Mesangial cell (primary cell): ENCODE measurements around the gene HSPB9. TPM values are rescaled to one million over a fixed set of nuclear protein-coding genes. Genes with fewer than 3 reads are reported as not detected.

Experiments used
- total RNA-seq: library from RNA; depleted of rRNA; stranded (reverse); fragments of >200 nt; gene quantifications from 2 replicates; pipeline ENCODE4 v1.2.3, GENCODE V29; 2015

The HSPB9 gene
- total RNA-seq = not detected in 2 replicates

GRCh38 chr17:42122371-42123303 is at the start of gene HSPB9:
Gene HSPB9 (plus strand): TSS chr17:42122804. CDS start chr17:42122851, 47 bp downstream.

DNA sequence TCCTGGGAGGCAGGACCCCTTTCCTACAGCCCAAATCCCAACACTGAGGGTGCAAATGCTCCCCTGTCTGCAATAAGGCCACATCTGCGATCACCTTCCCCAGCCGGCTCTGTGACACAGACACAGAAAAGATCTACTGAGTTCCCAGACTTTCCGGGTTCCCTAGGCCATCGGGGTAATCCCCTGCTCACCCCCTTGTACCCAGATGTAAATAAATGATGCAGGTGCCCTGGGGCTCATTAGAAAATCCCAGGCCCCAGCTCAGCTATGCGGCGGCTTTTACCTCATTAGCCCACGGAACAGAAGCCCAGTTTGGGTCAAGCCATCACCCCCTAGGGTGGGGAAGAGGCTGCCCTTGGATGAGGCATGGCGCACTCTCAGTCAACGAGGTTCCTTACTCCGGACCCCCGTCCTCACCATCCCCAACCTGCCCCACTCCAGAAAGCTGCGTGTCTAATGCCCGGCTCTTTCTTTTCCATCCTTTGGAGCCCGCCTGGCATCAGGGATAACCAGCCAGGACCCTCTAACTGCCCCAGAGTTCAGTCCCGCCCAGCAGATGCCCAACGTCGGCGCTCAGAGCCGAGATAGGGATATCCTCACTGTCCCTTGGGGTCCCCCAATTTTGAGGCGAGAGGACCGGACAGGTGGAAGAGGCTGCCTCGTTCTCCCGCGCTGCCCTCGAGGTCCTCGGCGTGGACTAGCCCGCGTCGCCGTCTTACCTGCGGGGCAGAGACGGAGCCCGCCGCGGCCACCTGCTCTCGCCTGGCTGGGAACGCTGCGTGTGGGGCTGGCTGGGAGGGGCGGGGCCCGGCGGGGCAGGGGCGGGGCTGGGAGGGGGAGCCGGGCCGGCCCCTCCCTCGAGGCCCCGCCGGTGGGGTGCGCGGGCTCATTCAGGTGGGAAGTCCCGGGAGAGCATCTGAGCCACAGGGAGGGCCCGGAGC is 24.6 kb upstream of the HSPB9 start, which contains the start of gene ZNF385C:
Gene ZNF385C (minus strand): TSS at position 783 of the 941 bp plus-strand sequence. CDS start 35,417 bp downstream, outside the sequence.

GRCh38 chr17:42112552-42113176 is 9.9 kb upstream of the HSPB9 start, which contains the start of gene DHX58:
Gene DHX58 (minus strand): TSS chr17:42112714. CDS start chr17:42111892, 822 bp downstream.

DNA sequence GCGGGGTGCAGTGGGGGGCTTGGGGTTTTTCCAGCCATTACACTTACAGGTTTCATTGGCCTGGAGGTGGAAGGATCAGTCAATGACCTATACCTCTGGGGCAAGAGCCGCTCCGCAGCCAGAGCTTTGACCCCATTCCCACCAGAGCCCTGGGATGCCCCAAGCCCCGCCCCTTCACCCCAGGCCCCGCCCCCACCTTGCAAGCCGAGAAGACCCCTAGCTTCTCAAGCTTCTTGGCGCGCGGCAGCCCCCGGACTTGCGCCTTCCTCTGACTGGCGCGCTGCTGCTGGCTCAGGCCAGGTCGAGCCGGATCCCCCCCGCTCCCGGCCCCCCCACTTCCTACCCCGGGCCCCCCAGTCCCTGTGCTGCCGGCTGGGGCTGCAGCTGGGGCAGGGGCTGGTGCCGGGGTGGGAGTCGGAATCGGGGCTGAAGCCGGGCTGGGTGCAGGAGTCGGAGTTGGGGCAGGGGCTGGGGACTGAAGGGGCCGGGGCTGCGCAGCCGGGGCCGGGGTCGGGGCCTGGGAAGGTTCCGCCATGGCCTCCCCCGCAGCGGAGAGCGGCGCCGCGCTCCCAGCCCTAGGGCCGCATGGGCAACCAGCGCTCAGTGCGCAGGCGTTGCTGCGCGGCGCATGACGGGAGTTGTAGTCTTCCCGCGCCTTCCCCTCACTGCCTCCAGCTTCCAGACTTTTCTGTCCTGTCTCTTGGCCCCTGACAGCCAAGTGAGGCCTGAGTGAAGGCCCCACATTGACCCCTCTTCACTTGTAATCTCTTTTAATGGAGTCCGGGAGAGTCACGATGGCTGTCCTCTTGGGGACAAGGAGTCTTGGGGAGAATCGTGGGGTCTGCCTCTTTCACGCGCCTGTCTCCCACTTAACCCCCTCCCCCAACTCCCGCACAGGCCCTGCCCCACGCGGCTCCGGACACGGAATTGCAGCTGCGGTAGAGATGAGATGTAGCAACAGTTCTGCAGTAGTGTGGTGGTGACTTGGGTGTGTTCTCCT is 1.5 kb upstream of the HSPB9 start, which contains the start of gene KAT2A:
Gene KAT2A (minus strand): TSS at position 598 of the 1,000 bp plus-strand sequence. CDS start 63 bp downstream, at position 535.

Other genes starting within 250 kb of the HSPB9 start
- gene ACLY, start 203.9 kb upstream of the HSPB9 start, total RNA-seq = 251 and 418 TPM in 2 replicates
- 1.0 and 1.1 TPM in 2 replicates for gene ODAD4, start 192.2 kb upstream of the HSPB9 start, total RNA-seq
- gene CNP, start 156.0 kb upstream of the HSPB9 start, total RNA-seq = 63.7 and 81.6 TPM in 2 replicates
- gene DNAJC7, start 105.4 kb upstream of the HSPB9 start, total RNA-seq = 41.1 and 45.5 TPM in 2 replicates
- gene NKIRAS2, start 102.7 kb upstream of the HSPB9 start, total RNA-seq = 52.5 and 74.7 TPM in 2 replicates
- 0.16 and 0.76 TPM in 2 replicates for gene C17orf113, start 72.2 kb upstream of the HSPB9 start, total RNA-seq
- under 0.01 TPM in 1 of 2 replicates, not detected in the other for gene ZNF385C, start 24.3 kb upstream of the HSPB9 start, total RNA-seq
- 2.8 and 7.7 TPM in 2 replicates for gene DHX58, start 10.1 kb upstream of the HSPB9 start, total RNA-seq
- 21.3 TPM in 2 replicates for gene KAT2A, start 1.4 kb upstream of the HSPB9 start, total RNA-seq
- gene RAB5C, start 32.2 kb downstream of the HSPB9 start, total RNA-seq = 172 and 174 TPM in 2 replicates
- not detected in 2 replicates for gene KCNH4, start 58.3 kb downstream of the HSPB9 start, total RNA-seq
- not detected in 2 replicates for gene HCRT, start 62.6 kb downstream of the HSPB9 start, total RNA-seq
- gene GHDC, start 71.7 kb downstream of the HSPB9 start, total RNA-seq = 18.1 and 43.4 TPM in 2 replicates
- gene STAT5B, start 153.6 kb downstream of the HSPB9 start, total RNA-seq = 20.9 and 22.3 TPM in 2 replicates
- gene STAT5A, start 165.7 kb downstream of the HSPB9 start, total RNA-seq = 10.4 and 14.8 TPM in 2 replicates